ENCODE measurements around the gene RELL1.
A peak's percentile ranks its signal among the peaks of the same experiment; 100 is the strongest.

RELL1 gene

GRCh38 chr4:37664696-37665095 is 21.5 kb downstream of the RELL1 start:
- no peak for DNase-seq

DNA sequence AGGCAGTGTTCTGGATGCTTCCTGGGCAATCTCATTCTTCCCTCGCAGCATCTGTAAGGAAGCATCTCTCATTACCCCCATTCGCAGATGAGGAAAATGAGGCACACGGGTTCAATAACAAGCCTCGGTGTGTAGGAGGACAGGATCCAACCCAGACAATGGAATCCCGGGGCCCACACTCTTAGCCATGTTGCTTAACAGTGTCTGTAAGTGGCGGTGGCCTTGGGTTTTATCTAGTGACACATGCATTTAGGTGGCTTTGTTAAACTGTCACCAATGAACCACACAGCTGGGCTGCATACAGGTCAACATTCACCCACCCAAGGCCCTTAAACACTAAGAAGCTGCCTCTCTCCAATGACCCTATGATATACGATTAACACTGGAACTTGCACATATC is 22.6 kb downstream of the RELL1 start:
- no peak for DNase-seq

DNA sequence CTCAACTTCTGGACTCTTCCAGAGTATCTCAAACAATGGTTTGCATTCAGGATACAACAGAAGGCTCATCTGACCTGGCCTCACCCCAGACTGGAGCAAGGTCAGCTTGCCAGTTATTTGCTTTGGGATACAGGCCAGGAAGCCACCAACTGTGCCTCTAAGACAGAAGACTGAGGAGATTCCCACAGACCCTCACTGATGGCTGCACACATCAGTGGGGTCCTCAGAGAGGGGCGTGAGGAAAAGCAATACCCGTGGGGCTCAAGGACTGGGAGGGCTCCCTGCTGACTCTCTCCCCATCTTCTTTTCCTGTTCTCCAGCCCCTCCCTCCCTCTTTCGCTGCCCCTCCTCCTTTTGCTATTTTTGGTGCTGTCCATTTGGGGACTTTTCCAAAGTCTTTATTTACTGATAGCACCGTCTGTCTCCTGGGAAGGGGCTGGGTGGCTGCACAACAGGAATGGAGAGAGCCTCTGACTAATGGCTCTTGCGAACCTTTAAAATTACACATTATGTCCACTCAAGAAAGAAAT is 23.2 kb downstream of the RELL1 start:
- DNase-seq = no peak

GRCh38 chr4:37662251-37662650 is 23.9 kb downstream of the RELL1 start:
- DNase-seq = no peak

GRCh38 chr4:37661772-37662171 is 24.4 kb downstream of the RELL1 start:
- no peak for DNase-seq

DNA sequence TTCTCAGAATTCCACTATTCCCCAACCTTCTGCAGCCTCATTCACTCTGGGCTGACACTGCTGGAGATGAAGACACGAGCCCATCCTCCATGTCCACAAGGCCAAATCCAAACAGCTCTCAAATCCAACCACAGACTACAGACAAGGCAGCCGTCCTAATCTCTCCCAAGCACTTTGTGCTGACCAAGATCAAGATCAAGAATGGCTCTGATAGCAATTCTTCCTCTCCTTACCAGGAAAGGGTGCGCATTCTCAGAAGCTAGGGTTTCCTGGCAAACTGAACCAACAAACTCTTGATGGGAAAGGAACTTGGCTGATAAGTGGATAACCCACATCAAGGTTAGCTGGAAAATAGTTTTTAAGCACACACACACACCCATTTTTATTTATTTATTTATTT is 26.5 kb downstream of the RELL1 start:
- no peak for DNase-seq

DNA sequence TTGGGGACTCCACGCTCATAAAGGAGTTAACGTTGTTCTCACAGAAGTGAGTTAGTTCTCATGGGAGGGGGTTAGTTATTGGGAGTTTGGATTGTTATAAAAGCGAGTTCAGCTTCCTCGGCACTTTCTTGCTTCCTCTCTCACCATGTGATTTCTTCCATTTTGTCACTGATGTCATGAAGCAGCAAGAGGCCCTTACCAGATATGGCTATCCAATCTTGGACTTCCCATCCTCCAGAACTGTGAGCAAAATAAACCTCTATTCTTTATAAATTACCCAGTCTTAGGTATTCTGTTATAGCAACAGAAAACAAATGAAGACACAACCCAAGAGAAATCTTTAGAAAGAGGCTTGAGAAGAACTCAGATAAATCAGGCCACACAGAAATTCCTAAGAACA is 29.5 kb downstream of the RELL1 start:
- no peak for DNase-seq

- DNase-seq = no peak
These were observed 32.6 kb downstream of the RELL1 start for GRCh38 chr4:37653601-37654000.

DNA sequence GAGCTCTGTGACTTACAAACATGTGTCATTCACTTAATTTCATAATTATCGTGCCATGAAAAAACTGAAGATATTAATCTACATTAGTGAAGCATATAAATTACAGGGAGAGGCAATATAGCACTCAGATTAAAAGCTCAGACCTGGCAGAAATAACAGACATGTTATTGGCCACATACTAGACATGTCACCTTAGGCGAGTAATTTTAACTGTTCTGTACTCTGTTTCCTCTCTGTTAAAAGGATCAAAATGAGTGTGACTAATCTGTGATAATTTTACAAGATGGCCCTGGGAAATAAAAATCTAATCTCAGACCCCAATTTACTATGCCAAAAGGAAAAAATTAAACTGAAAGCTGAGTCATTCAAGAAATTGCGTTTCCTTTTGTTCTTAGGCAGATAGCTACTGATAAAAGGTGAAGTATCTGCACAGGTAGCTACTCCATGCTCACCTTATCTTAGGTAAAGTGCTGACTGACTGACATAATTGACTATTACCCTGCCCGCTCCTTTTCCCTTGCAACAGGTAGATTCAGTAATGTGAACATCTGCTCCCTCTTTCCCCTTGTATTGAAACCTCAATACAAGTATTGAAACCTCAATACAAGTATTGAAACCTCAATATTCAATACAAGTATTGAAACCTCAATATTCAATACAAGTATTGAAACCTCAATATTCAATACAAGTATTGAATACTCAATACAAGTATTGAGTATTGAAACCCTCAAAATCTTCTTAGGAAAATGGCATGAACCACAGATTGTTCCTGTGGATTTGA is 33.2 kb downstream of the RELL1 start:
- no peak for DNase-seq

DNA sequence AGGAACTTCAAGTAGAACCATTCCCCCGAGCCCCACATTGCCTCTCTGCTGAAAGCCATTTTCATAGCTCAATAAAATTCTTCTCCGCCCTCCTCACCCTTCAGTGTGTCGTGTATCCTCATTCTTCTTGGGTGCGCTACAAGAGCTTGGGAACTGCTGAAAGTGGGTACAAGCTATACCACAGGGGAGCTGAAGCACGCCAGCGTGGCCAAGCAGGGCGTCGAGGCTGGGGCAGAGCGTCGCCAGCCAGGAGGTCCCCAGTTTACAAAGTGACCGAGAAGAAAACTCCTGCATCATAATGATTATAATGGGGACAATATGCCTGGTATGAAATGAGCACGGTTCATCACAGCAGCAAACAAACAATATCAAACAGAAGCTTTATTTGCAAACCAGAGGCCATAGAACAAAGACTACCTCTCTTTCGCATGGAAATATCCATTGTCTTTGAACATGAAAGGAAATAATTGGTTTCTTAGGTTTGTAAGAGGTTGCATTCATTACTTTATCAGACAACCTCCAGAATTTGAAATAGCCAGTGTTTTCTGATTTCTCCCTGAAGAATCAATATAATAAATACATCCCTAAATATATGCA is 34.3 kb downstream of the RELL1 start:
- DNase-seq = no peak

DNA sequence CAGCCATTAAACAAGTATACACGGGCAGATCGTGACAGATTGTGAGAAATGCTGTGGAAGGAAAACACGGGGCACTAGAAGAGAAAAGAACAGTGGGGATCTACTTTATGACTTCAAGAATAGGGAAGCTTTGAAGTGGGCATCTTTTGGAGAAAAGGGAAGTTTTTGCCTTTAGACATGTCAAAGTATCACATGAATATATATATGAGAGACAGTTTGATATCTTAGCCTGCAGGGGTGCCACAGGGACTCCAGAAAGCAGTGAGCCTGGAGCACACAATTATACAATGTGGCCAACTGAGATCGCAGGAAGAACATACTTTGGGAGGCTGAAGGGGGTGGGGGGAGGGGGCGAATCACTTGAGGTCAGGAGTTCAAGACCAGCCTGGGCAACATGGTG is 35.7 kb downstream of the RELL1 start:
- DNase-seq = no peak

GRCh38 chr4:37649268-37649667 is 36.9 kb downstream of the RELL1 start:
- DNase-seq = no peak

- DNase-seq = peak; percentile 23
These were observed 37.9 kb downstream of the RELL1 start for GRCh38 chr4:37648084-37648817.

GRCh38 chr4:37646247-37646646 is 39.9 kb downstream of the RELL1 start:
- no peak for DNase-seq

DNA sequence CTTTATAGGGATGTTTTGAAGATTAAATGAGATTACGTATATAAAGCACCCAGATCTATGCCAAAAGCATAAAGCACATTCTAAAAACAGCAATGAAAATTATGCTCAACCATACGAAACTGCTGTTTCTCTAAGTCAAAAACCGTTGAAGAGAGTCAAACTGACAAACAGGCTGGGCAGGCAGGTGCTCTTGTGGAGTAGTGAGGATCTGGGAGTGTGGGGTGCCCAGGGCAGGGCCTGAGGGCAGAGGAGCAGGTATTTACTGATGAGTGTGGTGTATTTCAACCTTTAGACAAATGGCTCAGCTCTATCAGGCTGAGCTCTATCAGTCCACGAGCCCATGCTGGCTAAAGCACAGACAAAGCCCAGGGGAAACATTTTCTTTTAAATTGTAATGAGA is 40.4 kb downstream of the RELL1 start:
- DNase-seq = no peak

DNA sequence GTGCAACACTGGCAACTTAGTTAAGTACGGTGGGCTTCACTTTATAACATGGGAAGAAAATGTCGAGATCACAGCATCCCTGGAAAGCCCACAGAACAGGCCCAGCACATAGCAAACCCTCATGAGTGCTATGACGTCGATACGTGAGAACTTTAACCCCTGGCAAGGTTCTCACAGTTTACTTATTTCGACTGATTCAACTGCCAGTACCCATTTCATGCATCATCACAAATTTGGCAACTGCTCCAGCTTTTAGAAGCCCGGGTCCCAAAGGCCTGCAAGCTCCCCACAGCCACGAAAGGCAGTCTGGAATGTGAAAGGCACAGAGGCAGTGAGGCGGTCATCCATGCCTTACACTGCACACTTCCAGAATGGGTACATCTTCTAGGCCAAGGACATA is 41.2 kb downstream of the RELL1 start:
- no peak for DNase-seq

DNA sequence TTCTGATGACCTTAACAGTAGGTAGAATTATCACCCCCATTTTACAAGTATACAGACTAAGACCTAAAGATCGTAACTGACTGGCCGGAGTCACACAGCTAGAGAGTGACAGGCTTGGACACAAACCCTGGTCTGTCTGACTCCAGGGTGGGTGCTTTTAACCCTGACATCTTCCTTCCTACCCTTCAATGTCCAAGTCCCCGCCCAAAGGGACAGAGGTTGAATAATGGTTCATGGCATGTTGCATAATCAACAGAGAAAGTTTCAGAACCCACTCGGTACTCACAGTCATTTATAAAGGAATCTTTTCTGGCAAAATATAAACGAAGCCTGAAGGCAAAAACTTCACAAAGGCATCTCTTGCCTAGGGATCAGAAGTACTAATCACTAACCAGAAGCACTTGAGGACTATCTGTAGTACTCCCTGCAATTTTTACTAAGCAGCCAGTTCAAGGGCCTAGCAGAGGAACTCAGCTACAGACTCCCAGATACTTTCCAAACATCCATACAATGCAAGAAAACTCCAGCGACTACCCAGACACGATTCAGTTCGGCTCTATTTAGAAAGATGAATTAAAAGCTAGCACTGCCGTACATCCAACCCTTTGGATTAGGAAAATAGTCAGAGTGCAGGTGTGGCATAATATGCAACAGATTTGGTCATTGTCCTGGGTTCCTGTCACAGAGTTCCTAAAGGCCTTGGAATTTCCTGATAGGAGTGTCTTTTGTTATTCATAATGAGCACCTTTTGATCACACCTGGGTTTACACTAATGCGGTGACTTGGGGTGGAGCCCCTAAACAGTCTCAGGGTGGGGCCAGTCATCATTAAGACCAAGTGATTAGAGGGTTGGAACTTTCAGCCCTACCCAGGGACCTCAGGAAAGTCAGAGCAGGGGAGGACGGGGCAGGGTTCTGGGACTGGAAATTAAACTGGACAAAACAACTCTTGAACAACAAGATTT is 44.0 kb downstream of the RELL1 start:
- DNase-seq = no peak

GRCh38 chr4:37641352-37641751 is 44.8 kb downstream of the RELL1 start:
- no peak for DNase-seq

GRCh38 chr4:37639551-37640285 is 46.5 kb downstream of the RELL1 start:
- no peak for DNase-seq

DNA sequence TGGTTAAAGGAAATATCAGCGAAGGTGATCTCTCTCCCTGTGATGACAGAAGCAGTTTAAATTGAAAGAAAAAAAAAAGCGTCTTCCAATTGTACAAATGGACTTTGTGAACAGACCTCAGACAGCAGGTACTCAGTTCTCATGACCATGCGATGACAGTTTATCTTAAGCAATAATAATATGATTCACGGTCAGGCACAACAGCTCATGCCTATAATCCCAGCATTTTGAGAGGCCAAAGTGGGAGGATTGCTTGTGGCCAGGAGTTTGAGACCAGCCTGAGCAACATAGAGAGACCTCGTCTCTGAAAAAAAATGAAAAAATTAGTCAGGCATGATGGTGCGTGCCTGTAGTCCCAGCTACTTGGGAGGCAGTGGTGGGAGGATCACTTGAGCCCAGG is 51.0 kb downstream of the RELL1 start:
- no peak for DNase-seq

DNA sequence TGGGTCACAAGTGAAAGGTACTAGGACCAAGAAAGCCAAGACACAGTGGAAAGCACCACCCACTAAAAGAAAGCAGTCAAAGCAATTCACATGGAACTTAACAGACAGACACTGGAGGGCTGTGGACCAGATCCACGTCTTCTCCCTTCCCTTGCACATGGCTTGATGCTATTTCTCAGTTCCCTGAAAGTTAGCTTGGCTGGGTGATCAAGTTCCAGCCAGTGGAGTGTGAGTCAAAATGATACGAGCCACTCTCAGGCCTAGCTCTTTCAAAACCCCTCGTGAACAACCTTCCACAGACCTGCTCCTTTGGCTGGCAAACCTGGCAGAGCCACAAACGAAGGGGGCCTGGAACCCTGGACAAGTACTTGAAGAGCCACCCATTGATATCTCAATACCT is 52.0 kb downstream of the RELL1 start:
- DNase-seq = no peak

GRCh38 chr4:37632836-37633235 is 53.3 kb downstream of the RELL1 start:
- DNase-seq = no peak
